Stimulated activated CD8-positive, alpha-beta memory T cell treated with anti-CD3 and anti-CD28 coated beads, Interleukin-4, amount 100 ng/mL, for 48 hours (primary cell): ENCODE measurements around the gene CSF3R.

Experiments used
- DNase-seq: peaks from one replicate; pipeline ENCODE4 v3.0.0-alpha.2; 2020

Gene CSF3R

GRCh38 chr1:36455386-36455785 is 27.3 kb downstream of the CSF3R start:
- DNase-seq, result no peak

GRCh38 chr1:36453600-36454388 is 28.9 kb downstream of the CSF3R start:
- no peak for DNase-seq

- DNase-seq, result no peak
Observed at GRCh38 chr1:36453051-36453450, 29.7 kb downstream of the CSF3R start.

GRCh38 chr1:36450919-36451305 is 31.8 kb downstream of the CSF3R start:
- no peak for DNase-seq

GRCh38 chr1:36450270-36450918 is 32.3 kb downstream of the CSF3R start, which contains the start of gene OSCP1:
TSS of gene OSCP1 (minus strand) at chr1:36450451. CDS start at chr1:36450369, 82 bp downstream.
- peak; percentile 91 for DNase-seq

- DNase-seq, result no peak
Observed at GRCh38 chr1:36448530-36449056, 34.1 kb downstream of the CSF3R start.

- DNase-seq, result no peak
Observed at GRCh38 chr1:36447450-36447849, 35.3 kb downstream of the CSF3R start.

- no peak for DNase-seq
Observed at GRCh38 chr1:36446746-36447145, 36.0 kb downstream of the CSF3R start.

GRCh38 chr1:36446271-36446670 is 36.4 kb downstream of the CSF3R start:
- peak; percentile 38 for DNase-seq

GRCh38 chr1:36443297-36443696 is 39.4 kb downstream of the CSF3R start:
- no peak for DNase-seq

GRCh38 chr1:36442337-36442736 is 40.4 kb downstream of the CSF3R start:
- DNase-seq, result no peak

- DNase-seq, result no peak
Observed at GRCh38 chr1:36440646-36441045, 42.1 kb downstream of the CSF3R start.

GRCh38 chr1:36440044-36440443 is 42.7 kb downstream of the CSF3R start:
- no peak for DNase-seq

GRCh38 chr1:36438715-36439114 is 44.0 kb downstream of the CSF3R start:
- DNase-seq, result no peak

GRCh38 chr1:36436821-36437220 is 45.9 kb downstream of the CSF3R start:
- DNase-seq, result no peak

GRCh38 chr1:36433102-36433501 is 49.6 kb downstream of the CSF3R start:
- no peak for DNase-seq

GRCh38 chr1:36432616-36433015 is 50.1 kb downstream of the CSF3R start:
- DNase-seq, result no peak

GRCh38 chr1:36425791-36426190 is 56.9 kb downstream of the CSF3R start:
- DNase-seq, result peak; percentile 29

- no peak for DNase-seq
Observed at GRCh38 chr1:36421649-36422048, 61.1 kb downstream of the CSF3R start.

- DNase-seq, result peak; percentile 99
Observed at GRCh38 chr1:36420836-36421317, 61.8 kb downstream of the CSF3R start.

- no peak for DNase-seq
Observed at GRCh38 chr1:36420409-36420808, 62.3 kb downstream of the CSF3R start.

- no peak for DNase-seq
Observed at GRCh38 chr1:36419569-36419968, 63.1 kb downstream of the CSF3R start.

GRCh38 chr1:36419140-36419539 is 63.6 kb downstream of the CSF3R start:
- no peak for DNase-seq

- no peak for DNase-seq
Observed at GRCh38 chr1:36417931-36418330, 64.8 kb downstream of the CSF3R start.
